Large intestine (tissue), 3 donors: ENCODE data around the gene DGKH. TPM values are rescaled to one million over a fixed set of nuclear protein-coding genes. Genes with fewer than 3 reads are reported as not detected.

Experiments
- DNase-seq, 2 donors: peaks; one replicate each; pipeline versions ENCODE4 v3.0.0 to v3.0.0-alpha.2; 2013
- H3K27ac ChIP-seq: one replicate; pipeline ENCODE4 v1.5.1; 2013; ENCODE audit warnings: low read length
- H3K27me3 ChIP-seq: 2 replicates; pipeline ENCODE4 v1.6.1; 2013; ENCODE audit warnings: low read length; ENCODE audit not compliant: control insufficient read depth, insufficient read depth
- H3K36me3 ChIP-seq: 2 replicates; pipeline ENCODE4 v1.6.1; 2013; ENCODE audit warnings: low read length; ENCODE audit not compliant: control insufficient read depth, insufficient read depth
- H3K4me1 ChIP-seq: one replicate; pipeline ENCODE4 v1.6.1; 2013; ENCODE audit warnings: low read length; ENCODE audit not compliant: control insufficient read depth, insufficient read depth
- H3K4me3 ChIP-seq: one replicate; pipeline ENCODE4 v1.5.1; 2013; ENCODE audit warnings: low read length
- H3K9me3 ChIP-seq: one replicate; pipeline ENCODE4 v1.6.1; 2013; ENCODE audit warnings: mild to moderate bottlenecking, low read depth, low read length, moderate library complexity; ENCODE audit not compliant: control insufficient read depth
- WGBS: methylation state at CpG from one replicate; pipeline ENCODE4 v1.1.5; 2013; ENCODE audit warnings: low lambda C conversion rate; ENCODE audit not compliant: insufficient coverage; 5-methylcytosine and 5-hydroxymethylcytosine counted together
- polyA plus RNA-seq: library from polyadenylated mRNA; unstranded; fragments of 120-200 nt; gene quantifications from one replicate; pipeline ENCODE4 v1.2.1, GENCODE V29; 2013

The DGKH gene
- polyA plus RNA-seq, 1 donor = 6.9 TPM

GRCh38 chr13:42112864-42113263, 64.4 kb downstream of the DGKH start:
- no peaks in the 10 kb centered on the region for H3K4me1 ChIP-seq
- WGBS = no CpG with 5 or more reads among the region's 4 CpGs
- H3K4me3 ChIP-seq = no peak overlapping the region
- no peaks in the 10 kb centered on the region for H3K9me3 ChIP-seq
- no peaks in the 10 kb centered on the region for H3K27me3 ChIP-seq
- DNase-seq = no peak
- no peaks in the 10 kb centered on the region for H3K36me3 ChIP-seq
- H3K27ac ChIP-seq = no peak overlapping the region

- Histone ChIP-seq H3K36me3 (no peaks in the 10 kb centered on the region), H3K27me3 (no peaks in the 10 kb centered on the region), H3K4me3 (no peak overlapping the region), H3K4me1 (no peaks in the 10 kb centered on the region), H3K27ac (no peak overlapping the region), H3K9me3 (no peaks in the 10 kb centered on the region)
- DNase-seq = no peak
- WGBS = 80% methylated on average over 3 of the region's 5 CpGs
Observed at GRCh38 chr13:42113478-42113877, 65.0 kb downstream of the DGKH start.

- Histone ChIP-seq H3K4me3 (no peak overlapping the region), H3K27ac (no peak overlapping the region), H3K36me3 (no peaks in the 10 kb centered on the region), H3K4me1 (no peaks in the 10 kb centered on the region), H3K27me3 (no peaks in the 10 kb centered on the region), H3K9me3 (no peaks in the 10 kb centered on the region)
- WGBS = 80% methylated on average over 1 of the region's 4 CpGs
- DNase-seq = no peak
Observed at GRCh38 chr13:42114278-42114677, 65.8 kb downstream of the DGKH start.

- 90% methylated on average over 2 of the region's 4 CpGs for WGBS
- Histone ChIP-seq H3K4me3 (no peak overlapping the region), H3K27me3 (no peaks in the 10 kb centered on the region), H3K4me1 (no peaks in the 10 kb centered on the region), H3K9me3 (no peaks in the 10 kb centered on the region), H3K36me3 (no peaks in the 10 kb centered on the region), H3K27ac (no peak overlapping the region)
- no peak for DNase-seq
Observed at GRCh38 chr13:42114912-42115311, 66.5 kb downstream of the DGKH start.

GRCh38 chr13:42116225-42116624, 67.8 kb downstream of the DGKH start:
- peak in 1 of 2 donors; percentile 15 for DNase-seq
- no peaks in the 10 kb centered on the region for H3K27me3 ChIP-seq
- H3K36me3 ChIP-seq = no peaks in the 10 kb centered on the region
- H3K4me3 ChIP-seq = no peak overlapping the region
- no peak overlapping the region for H3K27ac ChIP-seq
- H3K9me3 ChIP-seq = no peaks in the 10 kb centered on the region
- no CpG with 5 or more reads among the region's 2 CpGs for WGBS
- H3K4me1 ChIP-seq = no peaks in the 10 kb centered on the region

GRCh38 chr13:42119041-42119440, 70.6 kb downstream of the DGKH start:
- no peaks in the 10 kb centered on the region for H3K36me3 ChIP-seq
- no peak overlapping the region for H3K27ac ChIP-seq
- peak in 1 of 2 donors; percentile 20 for DNase-seq
- H3K9me3 ChIP-seq = no peaks in the 10 kb centered on the region
- no peaks in the 10 kb centered on the region for H3K4me1 ChIP-seq
- H3K4me3 ChIP-seq = no peak overlapping the region
- no peaks in the 10 kb centered on the region for H3K27me3 ChIP-seq
- no CpG with 5 or more reads among the region's 5 CpGs for WGBS

- Histone ChIP-seq H3K4me3 (no peak overlapping the region), H3K9me3 (no peaks in the 10 kb centered on the region), H3K4me1 (no peaks in the 10 kb centered on the region), H3K27me3 (no peaks in the 10 kb centered on the region), H3K36me3 (no peaks in the 10 kb centered on the region), H3K27ac (no peak overlapping the region)
- peak in 1 of 2 donors; percentile 67 for DNase-seq
- no CpG with 5 or more reads among the region's 1 CpG for WGBS
Observed at GRCh38 chr13:42119875-42120274, 71.4 kb downstream of the DGKH start.

- Histone ChIP-seq H3K4me1 (no peaks in the 10 kb centered on the region), H3K36me3 (no peaks in the 10 kb centered on the region), H3K4me3 (no peak overlapping the region), H3K27ac (no peak overlapping the region), H3K27me3 (no peaks in the 10 kb centered on the region), H3K9me3 (no peaks in the 10 kb centered on the region)
- WGBS = 83% methylated on average over 1 of the region's 2 CpGs
- DNase-seq = no peak
Observed at GRCh38 chr13:42123600-42123999, 75.2 kb downstream of the DGKH start.

- no peak overlapping the region for H3K27ac ChIP-seq
- DNase-seq = no peak
- no peak overlapping the region for H3K4me3 ChIP-seq
- no peaks in the 10 kb centered on the region for H3K27me3 ChIP-seq
- WGBS = 71% methylated on average over 1 of the region's 2 CpGs
- no peaks in the 10 kb centered on the region for H3K9me3 ChIP-seq
- no peaks in the 10 kb centered on the region for H3K4me1 ChIP-seq
- H3K36me3 ChIP-seq = peaks cover 8% of the 10 kb centered on the region
Observed at GRCh38 chr13:42125046-42125445, 76.6 kb downstream of the DGKH start.

- H3K4me1 ChIP-seq = no peaks in the 10 kb centered on the region
- no peak for DNase-seq
- no peaks in the 10 kb centered on the region for H3K9me3 ChIP-seq
- no peaks in the 10 kb centered on the region for H3K27me3 ChIP-seq
- 100% methylated on average over 2 of the region's 3 CpGs for WGBS
- H3K4me3 ChIP-seq = no peak overlapping the region
- peaks cover 14% of the 10 kb centered on the region for H3K36me3 ChIP-seq
- no peak overlapping the region for H3K27ac ChIP-seq
Observed at GRCh38 chr13:42127047-42127446, 78.6 kb downstream of the DGKH start.

GRCh38 chr13:42129033-42129432, 80.6 kb downstream of the DGKH start:
- Histone ChIP-seq H3K27ac (no peak overlapping the region), H3K9me3 (no peaks in the 10 kb centered on the region), H3K4me3 (no peak overlapping the region), H3K36me3 (peaks cover 14% of the 10 kb centered on the region), H3K4me1 (no peaks in the 10 kb centered on the region), H3K27me3 (no peaks in the 10 kb centered on the region)
- no peak for DNase-seq
- WGBS = no CpG with 5 or more reads among the region's 3 CpGs
